ENCODE measurements around the gene XPA.

XPA gene

DNA sequence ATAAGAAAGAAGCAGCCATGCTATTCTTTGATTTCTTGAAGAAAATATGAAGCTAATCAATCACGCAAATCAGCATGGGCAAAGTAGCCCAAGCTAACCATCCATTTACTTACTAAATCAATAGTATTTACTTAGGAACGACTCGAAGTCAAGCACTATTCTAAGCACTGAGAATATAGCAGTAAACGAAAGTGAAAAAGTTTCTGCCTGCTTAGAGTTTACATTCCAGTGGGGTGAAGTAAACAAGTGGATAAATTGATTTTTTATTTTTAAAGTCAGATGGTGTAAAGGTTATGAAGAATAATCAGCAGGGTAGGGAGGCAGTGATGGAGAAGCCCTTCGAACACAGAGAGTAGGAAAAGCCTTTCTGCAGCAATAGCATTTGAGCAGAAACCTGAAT is 69.5 kb downstream of the XPA start:
- H3K4me3 ChIP-seq (ENCODE audit: low read depth, low read length), result no peak overlapping the region
- TF ChIP-seq CTCF (IDR thresholded peaks at IDR 0.05; ENCODE audit: borderline replicate concordance, insufficient read depth, low read depth, low read length), result no peak

- no peak for TF ChIP-seq CTCF (IDR thresholded peaks at IDR 0.05; ENCODE audit: borderline replicate concordance, insufficient read depth, low read depth, low read length)
- H3K4me3 ChIP-seq (ENCODE audit: low read depth, low read length), result no peak overlapping the region
These were observed 71.5 kb downstream of the XPA start for GRCh38 chr9:97625620-97626019.
